VCaP (cell line): ENCODE results near the gene DENND1A.

ENCODE experiments used
- H3K27ac ChIP-seq: fragments of 450-650 bp; 2 replicates; pipeline ENCODE4 v1.5.1; 2017
- TF ChIP-seq, protein P1 (sequence below): fragments of 450-650 bp; conservative IDR thresholded peaks from 2 replicates; pipeline ENCODE4 v1.5.1; 2017; ENCODE audit warnings: mild to moderate bottlenecking, moderate library complexity

Gene DENND1A

GRCh38 chr9:123657941-123658340 lies 272.0 kb downstream of the DENND1A start:
- TF ChIP-seq, protein P1, sequence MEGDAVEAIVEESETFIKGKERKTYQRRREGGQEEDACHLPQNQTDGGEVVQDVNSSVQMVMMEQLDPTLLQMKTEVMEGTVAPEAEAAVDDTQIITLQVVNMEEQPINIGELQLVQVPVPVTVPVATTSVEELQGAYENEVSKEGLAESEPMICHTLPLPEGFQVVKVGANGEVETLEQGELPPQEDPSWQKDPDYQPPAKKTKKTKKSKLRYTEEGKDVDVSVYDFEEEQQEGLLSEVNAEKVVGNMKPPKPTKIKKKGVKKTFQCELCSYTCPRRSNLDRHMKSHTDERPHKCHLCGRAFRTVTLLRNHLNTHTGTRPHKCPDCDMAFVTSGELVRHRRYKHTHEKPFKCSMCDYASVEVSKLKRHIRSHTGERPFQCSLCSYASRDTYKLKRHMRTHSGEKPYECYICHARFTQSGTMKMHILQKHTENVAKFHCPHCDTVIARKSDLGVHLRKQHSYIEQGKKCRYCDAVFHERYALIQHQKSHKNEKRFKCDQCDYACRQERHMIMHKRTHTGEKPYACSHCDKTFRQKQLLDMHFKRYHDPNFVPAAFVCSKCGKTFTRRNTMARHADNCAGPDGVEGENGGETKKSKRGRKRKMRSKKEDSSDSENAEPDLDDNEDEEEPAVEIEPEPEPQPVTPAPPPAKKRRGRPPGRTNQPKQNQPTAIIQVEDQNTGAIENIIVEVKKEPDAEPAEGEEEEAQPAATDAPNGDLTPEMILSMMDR, result no peak
- H3K27ac ChIP-seq, result no peak overlapping the region

- TF ChIP-seq, protein P1, result no peak
- no peak overlapping the region for H3K27ac ChIP-seq
These were observed 272.8 kb downstream of the DENND1A start for GRCh38 chr9:123657099-123657498.

DNA sequence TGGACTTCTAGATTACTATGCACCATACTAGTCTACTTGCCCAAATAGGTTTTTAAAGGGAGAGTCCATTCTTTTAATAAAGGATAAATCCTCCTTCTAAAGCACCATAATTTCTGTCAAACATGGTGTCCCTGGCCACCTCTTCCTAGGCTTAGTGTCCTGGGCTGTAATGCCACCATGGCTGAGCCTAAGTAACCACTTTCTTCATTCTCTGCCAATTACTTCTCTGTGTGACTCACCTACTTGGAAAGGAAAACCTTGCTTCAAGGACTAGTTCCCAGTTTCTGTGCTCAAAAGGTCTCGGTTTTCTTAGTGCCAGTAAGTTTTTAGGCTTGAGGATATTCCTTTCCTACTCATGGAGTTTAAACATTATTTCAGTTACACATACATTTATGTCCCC lies 273.4 kb downstream of the DENND1A start:
- no peak overlapping the region for H3K27ac ChIP-seq
- TF ChIP-seq, protein P1, result no peak

DNA sequence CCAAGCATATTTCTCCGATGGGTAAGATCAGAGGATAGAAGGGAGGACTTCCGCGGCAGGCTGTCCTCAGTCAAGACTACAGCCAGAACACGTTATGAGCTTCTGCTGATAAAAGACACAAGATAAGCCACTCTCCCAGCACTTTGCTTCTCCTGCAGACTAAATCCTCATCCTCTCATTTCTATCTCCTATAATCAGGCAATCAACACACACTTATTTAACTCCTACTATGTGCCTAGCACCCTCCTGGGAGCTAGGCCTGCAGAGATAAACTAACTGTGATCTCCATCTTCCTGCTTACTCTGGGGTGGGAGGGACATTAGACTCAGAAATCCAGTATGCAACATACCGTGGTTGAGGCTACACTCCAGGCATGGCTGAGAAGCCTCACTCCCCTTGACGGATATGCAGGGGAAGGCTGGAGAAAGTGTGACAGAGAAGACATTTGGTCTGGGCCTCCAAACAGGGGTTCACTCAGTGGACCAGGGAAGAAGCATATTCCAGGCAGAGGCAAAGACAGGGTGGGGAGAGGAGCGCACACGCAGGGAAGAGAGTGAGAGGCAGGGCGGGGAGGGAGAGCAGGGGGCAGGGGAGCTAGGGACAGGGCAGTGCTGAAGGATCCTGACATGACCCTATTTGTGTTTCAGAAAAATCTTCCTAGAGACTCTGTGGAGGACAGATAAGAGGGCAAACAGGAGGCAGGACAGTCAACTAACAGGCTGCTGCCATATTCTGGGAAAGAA lies 274.1 kb downstream of the DENND1A start:
- TF ChIP-seq, protein P1, result no peak
- no peak overlapping the region for H3K27ac ChIP-seq

DNA sequence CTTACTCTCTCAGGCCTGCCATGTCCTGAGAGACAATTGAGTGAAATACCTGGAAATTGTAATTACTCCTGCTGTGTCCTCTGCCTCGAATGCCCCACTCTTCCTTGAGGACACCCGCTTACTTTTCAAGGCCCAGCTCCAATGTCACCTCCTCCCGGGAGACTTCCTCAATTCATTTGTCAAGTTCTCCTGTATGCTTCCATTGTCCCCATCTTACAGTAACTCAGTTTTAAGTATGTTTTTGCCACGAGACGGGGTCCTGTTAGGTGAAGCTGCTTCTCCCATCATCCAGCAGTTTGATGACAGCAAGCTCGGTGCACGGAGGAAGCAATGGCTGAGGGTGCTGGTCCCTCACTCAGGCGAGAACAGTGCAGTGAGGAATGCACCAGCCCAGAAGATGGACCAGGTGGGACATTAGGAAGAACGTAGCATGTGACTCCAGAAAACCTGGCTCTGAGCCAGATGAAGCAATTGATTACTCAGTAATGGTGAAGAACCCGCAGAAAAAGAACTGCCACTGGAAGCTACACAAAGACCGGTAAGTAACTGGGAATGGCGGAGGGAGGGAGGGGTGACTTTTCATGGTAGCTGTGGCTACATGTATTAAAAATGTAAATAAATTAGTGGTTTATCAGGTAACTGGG lies 274.8 kb downstream of the DENND1A start:
- H3K27ac ChIP-seq, result no peak overlapping the region
- TF ChIP-seq, protein P1, result no peak

- TF ChIP-seq, protein P1, result no peak
- no peak overlapping the region for H3K27ac ChIP-seq
These were observed 275.5 kb downstream of the DENND1A start for GRCh38 chr9:123654218-123654993.

GRCh38 chr9:123652416-123652815 lies 277.5 kb downstream of the DENND1A start:
- no peak overlapping the region for H3K27ac ChIP-seq
- TF ChIP-seq, protein P1, result no peak
